Loucy (cell line): ENCODE data around the gene NOX4.

Experiments
- H2AFZ ChIP-seq: fragments of 200-600 bp; sonication (generic); 2 replicates; pipeline ENCODE4 v1.6.0; 2016; ENCODE audit warnings: antibody characterized with exemption, mild to moderate bottlenecking, low read length, moderate library complexity
- H3F3A ChIP-seq: fragments of 200-600 bp; 2 replicates; pipeline ENCODE4 v1.6.0; 2016; ENCODE audit warnings: antibody characterized with exemption, low read depth, mild to moderate bottlenecking
- H3K27me3 ChIP-seq: fragments of 200-600 bp; sonication (generic); 2 replicates; pipeline ENCODE4 v1.6.1; 2014; ENCODE audit warnings: low read length, mild to moderate bottlenecking; ENCODE audit not compliant: insufficient read depth, poor library complexity, severe bottlenecking
- H3K36me3 ChIP-seq: fragments of 200-600 bp; sonication (generic); 2 replicates; pipeline ENCODE4 v1.6.1; 2016; ENCODE audit warnings: low read length; ENCODE audit not compliant: insufficient read depth
- H3K4me1 ChIP-seq: fragments of 200-600 bp; sonication (generic); 2 replicates; pipeline ENCODE4 v1.5.1; 2014; ENCODE audit warnings: low read length, mild to moderate bottlenecking; ENCODE audit not compliant: insufficient read depth, poor library complexity, severe bottlenecking
- H3K4me2 ChIP-seq: fragments of 200-600 bp; sonication (generic); 2 replicates; pipeline ENCODE4 v1.6.0; 2014; ENCODE audit warnings: antibody characterized with exemption, low read length, low read depth, mild to moderate bottlenecking; ENCODE audit not compliant: poor library complexity, severe bottlenecking
- H3K4me3 ChIP-seq: fragments of 200-600 bp; sonication (generic); 2 replicates; pipeline ENCODE4 v1.5.1; 2014; ENCODE audit warnings: low read length, mild to moderate bottlenecking, mixed read lengths; ENCODE audit not compliant: poor library complexity, severe bottlenecking
- H3K79me2 ChIP-seq: fragments of 200-600 bp; sonication (generic); 2 replicates; pipeline ENCODE4 v1.6.1; 2014; ENCODE audit warnings: low read length; ENCODE audit not compliant: insufficient read depth
- H3K9ac ChIP-seq: fragments of 200-600 bp; sonication (generic); 2 replicates; pipeline ENCODE4 v1.6.0; 2014; ENCODE audit warnings: mild to moderate bottlenecking, low read depth, low read length, moderate library complexity; ENCODE audit not compliant: poor library complexity, severe bottlenecking
- H3K9me2 ChIP-seq: fragments of 200-600 bp; sonication (generic); replicated peaks from 2 replicates; pipeline ENCODE4 v1.6.1; 2016; ENCODE audit warnings: low read depth, low read length, mixed read lengths
- H3K9me3 ChIP-seq: fragments of 200-600 bp; sonication (generic); 2 replicates; pipeline ENCODE4 v1.6.1; 2014; ENCODE audit warnings: mild to moderate bottlenecking, antibody characterized with exemption, low read length, low read depth; ENCODE audit not compliant: insufficient read depth
- H4K20me1 ChIP-seq: fragments of 200-600 bp; sonication (generic); 2 replicates; pipeline ENCODE4 v1.6.0; 2014; ENCODE audit warnings: antibody characterized with exemption, low read length, mild to moderate bottlenecking; ENCODE audit not compliant: insufficient read depth, poor library complexity, severe bottlenecking
- EZH2phosphoT487 ChIP-seq: fragments of 200-600 bp; IDR thresholded peaks from 2 replicates; pipeline ENCODE4 v1.6.1; 2018; ENCODE audit warnings: antibody characterized with exemption, mild to moderate bottlenecking, moderate library complexity, borderline replicate concordance
- TF ChIP-seq, protein P1 (sequence below): fragments of 200-600 bp; sonication (generic); conservative IDR thresholded peaks from 2 replicates; pipeline ENCODE4 v1.5.1; 2014; ENCODE audit warnings: mild to moderate bottlenecking, antibody characterized with exemption, low read length

NOX4 gene

DNA sequence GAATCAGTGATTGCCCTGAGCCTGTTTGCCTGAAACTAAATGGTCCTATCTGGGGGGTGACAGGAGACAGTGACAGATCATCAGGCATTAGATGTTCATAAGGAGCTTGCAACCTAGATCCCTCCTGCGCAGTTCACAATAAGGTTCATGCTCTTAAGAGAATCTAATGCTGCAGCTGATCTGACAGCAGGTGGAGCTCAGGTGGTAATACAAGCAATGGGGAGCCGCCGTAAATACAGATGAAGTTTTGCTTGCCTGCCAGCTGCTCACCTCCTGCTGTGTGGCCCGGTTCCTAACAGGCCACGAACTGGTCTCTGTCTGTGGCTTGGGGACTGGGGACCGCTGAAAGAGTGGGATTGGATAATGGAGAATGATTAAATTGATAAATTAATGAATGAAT, 14.0 kb downstream of the NOX4 start:
- Histone ChIP-seq H3K9me2 (no peaks in the 10 kb centered on the region), H3K4me3 (no peak overlapping the region), H3K4me2 (no peak overlapping the region), H3K27me3 (no peaks in the 10 kb centered on the region), H3K4me1 (no peaks in the 10 kb centered on the region), H3K9ac (no peak overlapping the region), H4K20me1 (no peaks in the 10 kb centered on the region), H2AFZ (no peak overlapping the region), H3K79me2 (no peaks in the 10 kb centered on the region), H3K9me3 (no peaks in the 10 kb centered on the region), H3F3A (no peaks in the 10 kb centered on the region), H3K36me3 (no peaks in the 10 kb centered on the region)
- TF ChIP-seq, protein P1, sequence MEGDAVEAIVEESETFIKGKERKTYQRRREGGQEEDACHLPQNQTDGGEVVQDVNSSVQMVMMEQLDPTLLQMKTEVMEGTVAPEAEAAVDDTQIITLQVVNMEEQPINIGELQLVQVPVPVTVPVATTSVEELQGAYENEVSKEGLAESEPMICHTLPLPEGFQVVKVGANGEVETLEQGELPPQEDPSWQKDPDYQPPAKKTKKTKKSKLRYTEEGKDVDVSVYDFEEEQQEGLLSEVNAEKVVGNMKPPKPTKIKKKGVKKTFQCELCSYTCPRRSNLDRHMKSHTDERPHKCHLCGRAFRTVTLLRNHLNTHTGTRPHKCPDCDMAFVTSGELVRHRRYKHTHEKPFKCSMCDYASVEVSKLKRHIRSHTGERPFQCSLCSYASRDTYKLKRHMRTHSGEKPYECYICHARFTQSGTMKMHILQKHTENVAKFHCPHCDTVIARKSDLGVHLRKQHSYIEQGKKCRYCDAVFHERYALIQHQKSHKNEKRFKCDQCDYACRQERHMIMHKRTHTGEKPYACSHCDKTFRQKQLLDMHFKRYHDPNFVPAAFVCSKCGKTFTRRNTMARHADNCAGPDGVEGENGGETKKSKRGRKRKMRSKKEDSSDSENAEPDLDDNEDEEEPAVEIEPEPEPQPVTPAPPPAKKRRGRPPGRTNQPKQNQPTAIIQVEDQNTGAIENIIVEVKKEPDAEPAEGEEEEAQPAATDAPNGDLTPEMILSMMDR = no peak
- TF ChIP-seq EZH2phosphoT487 = no peak

DNA sequence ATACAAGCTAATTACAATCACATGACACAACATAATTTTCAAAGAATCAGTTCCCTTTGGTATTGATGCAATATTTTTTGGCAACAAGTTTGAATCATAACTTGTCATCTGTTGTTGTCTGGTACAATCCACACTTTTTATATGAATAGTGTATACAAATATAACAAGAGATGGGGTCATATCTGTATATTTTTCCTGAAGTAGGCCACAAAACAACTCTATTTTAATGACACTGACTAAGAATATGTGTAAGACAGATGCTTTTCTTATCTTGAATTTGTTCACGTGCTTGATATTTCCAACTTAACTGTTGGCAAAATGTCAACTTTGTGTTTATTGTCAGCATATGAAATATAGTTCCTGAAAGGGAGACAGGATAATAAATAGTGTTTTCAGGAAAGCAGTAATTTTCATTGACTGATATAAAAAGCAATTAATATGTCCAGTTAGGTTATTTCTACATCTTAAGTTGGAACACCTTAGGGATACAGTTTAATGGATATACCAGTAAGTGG, 27.9 kb downstream of the NOX4 start:
- H3K9me2 ChIP-seq = no peaks in the 10 kb centered on the region
- H3K4me2 ChIP-seq = no peak overlapping the region
- H4K20me1 ChIP-seq = no peaks in the 10 kb centered on the region
- no peaks in the 10 kb centered on the region; the same call in 1 of the 2 replicates for H3K9me3 ChIP-seq
- no peaks in the 10 kb centered on the region for H3K4me1 ChIP-seq
- no peaks in the 10 kb centered on the region for H3K79me2 ChIP-seq
- TF ChIP-seq, protein P1 = no peak
- TF ChIP-seq EZH2phosphoT487 = no peak
- no peak overlapping the region for H2AFZ ChIP-seq
- no peak overlapping the region for H3K4me3 ChIP-seq
- no peaks in the 10 kb centered on the region for H3F3A ChIP-seq
- H3K36me3 ChIP-seq = no peaks in the 10 kb centered on the region
- H3K27me3 ChIP-seq = no peaks in the 10 kb centered on the region
- H3K9ac ChIP-seq = no peak overlapping the region

DNA sequence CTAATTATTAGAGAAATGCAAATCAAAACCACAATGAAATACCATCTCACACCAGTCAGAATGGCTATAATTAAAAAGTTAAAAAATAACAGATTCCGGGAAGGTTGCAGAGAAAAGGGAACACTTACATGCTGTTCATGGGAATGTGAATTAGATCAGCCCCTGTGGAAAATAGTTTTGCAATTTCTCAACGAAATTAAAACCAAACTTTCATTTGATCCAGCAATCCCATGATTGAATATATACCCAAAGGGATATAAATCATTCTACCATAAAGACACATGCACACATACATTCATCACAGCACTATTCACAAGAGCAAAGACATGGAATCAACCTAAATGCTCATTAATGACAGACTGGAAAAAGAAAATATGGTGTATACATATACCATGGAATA, 32.5 kb downstream of the NOX4 start:
- Histone ChIP-seq H3K79me2 (no peaks in the 10 kb centered on the region), H3K4me1 (no peaks in the 10 kb centered on the region), H3K9me2 (no peaks in the 10 kb centered on the region), H4K20me1 (no peaks in the 10 kb centered on the region), H3K4me3 (no peak overlapping the region), H3K9ac (no peak overlapping the region), H3K36me3 (no peaks in the 10 kb centered on the region), H3K9me3 (no peaks in the 10 kb centered on the region; the same call in 1 of the 2 replicates), H2AFZ (no peak overlapping the region), H3K4me2 (no peak overlapping the region), H3K27me3 (no peaks in the 10 kb centered on the region), H3F3A (no peaks in the 10 kb centered on the region)
- TF ChIP-seq, protein P1 = no peak
- no peak for TF ChIP-seq EZH2phosphoT487
